Parathyroid adenoma (tissue), 2 donors: Measurements from ENCODE around the gene PPP2R5C.

Source experiments
- H2AFZ ChIP-seq: fragments of 300-600 bp; sonication (generic); one replicate; pipeline ENCODE4 v1.7.0; 2017; ENCODE audit warnings: antibody characterized with exemption, mild to moderate bottlenecking
- H3K27ac ChIP-seq: fragments of 300-600 bp; sonication (generic); one replicate; pipeline ENCODE4 v1.7.0; 2017
- H3K27me3 ChIP-seq: fragments of 300-600 bp; sonication (generic); one replicate; pipeline ENCODE4 v1.7.0; 2017; ENCODE audit warnings: low read length; ENCODE audit not compliant: control insufficient read depth, insufficient read depth
- H3K36me3 ChIP-seq: fragments of 300-600 bp; sonication (generic); one replicate; pipeline ENCODE4 v1.7.0; 2017; ENCODE audit warnings: low read length; ENCODE audit not compliant: control insufficient read depth, insufficient read depth
- H3K4me1 ChIP-seq: fragments of 300-600 bp; sonication (generic); one replicate; pipeline ENCODE4 v1.7.0; 2017; ENCODE audit warnings: control low read depth
- H3K4me2 ChIP-seq: fragments of 300-600 bp; sonication (generic); one replicate; pipeline ENCODE4 v1.7.0; 2017; ENCODE audit warnings: low read length
- H3K4me3 ChIP-seq: fragments of 300-600 bp; sonication (generic); one replicate; pipeline ENCODE4 v1.7.0; 2017; ENCODE audit warnings: low read depth, low read length
- H3K79me2 ChIP-seq: fragments of 300-600 bp; sonication (generic); one replicate; pipeline ENCODE4 v1.7.0; 2017; ENCODE audit warnings: control low read depth
- H3K9ac ChIP-seq: fragments of 300-600 bp; sonication (generic); one replicate; pipeline ENCODE4 v1.7.0; 2017; ENCODE audit warnings: mild to moderate bottlenecking
- H3K9me3 ChIP-seq: fragments of 300-600 bp; sonication (generic); one replicate; pipeline ENCODE4 v1.7.0; 2017; ENCODE audit warnings: low read length; ENCODE audit not compliant: control insufficient read depth
- TF ChIP-seq, protein P1 (sequence below): fragments of 300-600 bp; sonication (generic); IDR thresholded peaks from one replicate; pipeline ENCODE4 v1.7.0; 2017; ENCODE audit warnings: antibody characterized with exemption, mild to moderate bottlenecking
- donor health status: primary hyperparathyroidism.

Gene PPP2R5C

GRCh38 chr14:101849640-101850039 is 88.1 kb downstream of the PPP2R5C start:
- TF ChIP-seq, protein P1, sequence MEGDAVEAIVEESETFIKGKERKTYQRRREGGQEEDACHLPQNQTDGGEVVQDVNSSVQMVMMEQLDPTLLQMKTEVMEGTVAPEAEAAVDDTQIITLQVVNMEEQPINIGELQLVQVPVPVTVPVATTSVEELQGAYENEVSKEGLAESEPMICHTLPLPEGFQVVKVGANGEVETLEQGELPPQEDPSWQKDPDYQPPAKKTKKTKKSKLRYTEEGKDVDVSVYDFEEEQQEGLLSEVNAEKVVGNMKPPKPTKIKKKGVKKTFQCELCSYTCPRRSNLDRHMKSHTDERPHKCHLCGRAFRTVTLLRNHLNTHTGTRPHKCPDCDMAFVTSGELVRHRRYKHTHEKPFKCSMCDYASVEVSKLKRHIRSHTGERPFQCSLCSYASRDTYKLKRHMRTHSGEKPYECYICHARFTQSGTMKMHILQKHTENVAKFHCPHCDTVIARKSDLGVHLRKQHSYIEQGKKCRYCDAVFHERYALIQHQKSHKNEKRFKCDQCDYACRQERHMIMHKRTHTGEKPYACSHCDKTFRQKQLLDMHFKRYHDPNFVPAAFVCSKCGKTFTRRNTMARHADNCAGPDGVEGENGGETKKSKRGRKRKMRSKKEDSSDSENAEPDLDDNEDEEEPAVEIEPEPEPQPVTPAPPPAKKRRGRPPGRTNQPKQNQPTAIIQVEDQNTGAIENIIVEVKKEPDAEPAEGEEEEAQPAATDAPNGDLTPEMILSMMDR = no peak
- no peaks in the 10 kb centered on the region for H3K9me3 ChIP-seq
- no peaks in the 10 kb centered on the region for H3K27me3 ChIP-seq
- H3K4me3 ChIP-seq = no peak overlapping the region
- no peaks in the 10 kb centered on the region for H3K36me3 ChIP-seq
- no peak overlapping the region for H2AFZ ChIP-seq
- no peak overlapping the region for H3K9ac ChIP-seq
- no peak overlapping the region for H3K27ac ChIP-seq
- H3K79me2 ChIP-seq = peaks cover 61% of the 10 kb centered on the region
- no peaks in the 10 kb centered on the region for H3K4me1 ChIP-seq
- H3K4me2 ChIP-seq = no peak overlapping the region

GRCh38 chr14:101851183-101851582 is 89.7 kb downstream of the PPP2R5C start:
- Histone ChIP-seq H3K36me3 (no peaks in the 10 kb centered on the region), H3K9ac (no peak overlapping the region), H3K4me2 (no peak overlapping the region), H3K27ac (no peak overlapping the region), H3K9me3 (no peaks in the 10 kb centered on the region), H3K4me1 (no peaks in the 10 kb centered on the region), H3K4me3 (no peak overlapping the region), H3K27me3 (no peaks in the 10 kb centered on the region), H3K79me2 (peaks cover 61% of the 10 kb centered on the region), H2AFZ (no peak overlapping the region)
- TF ChIP-seq, protein P1 = no peak

- Histone ChIP-seq H3K4me3 (no peak overlapping the region), H3K27me3 (no peaks in the 10 kb centered on the region), H3K9ac (no peak overlapping the region), H3K4me2 (no peak overlapping the region), H3K36me3 (no peaks in the 10 kb centered on the region), H3K79me2 (peaks cover 61% of the 10 kb centered on the region), H3K4me1 (no peaks in the 10 kb centered on the region), H2AFZ (no peak overlapping the region), H3K9me3 (no peaks in the 10 kb centered on the region), H3K27ac (no peak overlapping the region)
- TF ChIP-seq, protein P1 = no peak
These were observed 90.4 kb downstream of the PPP2R5C start for GRCh38 chr14:101851736-101852405.

GRCh38 chr14:101852785-101853184 is 91.3 kb downstream of the PPP2R5C start:
- Histone ChIP-seq H3K36me3 (no peaks in the 10 kb centered on the region), H3K9me3 (no peaks in the 10 kb centered on the region), H2AFZ (no peak overlapping the region), H3K9ac (no peak overlapping the region), H3K4me2 (no peak overlapping the region), H3K4me3 (no peak overlapping the region), H3K27ac (no peak overlapping the region), H3K27me3 (no peaks in the 10 kb centered on the region), H3K79me2 (peaks cover 62% of the 10 kb centered on the region), H3K4me1 (no peaks in the 10 kb centered on the region)
- TF ChIP-seq, protein P1 = no peak

GRCh38 chr14:101853455-101854018 is 92.0 kb downstream of the PPP2R5C start:
- TF ChIP-seq, protein P1 = no peak
- Histone ChIP-seq H3K9ac (no peak overlapping the region), H3K4me2 (no peak overlapping the region), H3K27ac (no peak overlapping the region), H2AFZ (no peak overlapping the region), H3K9me3 (no peaks in the 10 kb centered on the region), H3K4me1 (no peaks in the 10 kb centered on the region), H3K79me2 (peaks cover 55% of the 10 kb centered on the region), H3K27me3 (no peaks in the 10 kb centered on the region), H3K4me3 (no peak overlapping the region), H3K36me3 (no peaks in the 10 kb centered on the region)
